DOHH2 (cell line): Measurements from ENCODE around the gene PRKAR1B.

ENCODE experiments used
- CTCF ChIP-seq: fragments of 200-600 bp; sonication (generic); IDR thresholded peaks from one replicate; pipeline ENCODE4 v1.5.1; 2014; ENCODE audit warnings: antibody characterized with exemption, mild to moderate bottlenecking, low read depth, low read length; ENCODE audit not compliant: poor library complexity, severe bottlenecking
- EZH2phosphoT487 ChIP-seq: fragments of 200-600 bp; sonication (generic); IDR thresholded peaks from 2 replicates; pipeline ENCODE4 v1.6.1; 2017; ENCODE audit warnings: borderline replicate concordance, mild to moderate bottlenecking, antibody characterized with exemption, low read length, moderate library complexity, mixed read lengths

GRCh38 chr7:729140-730000, 2.3 kb upstream of the PRKAR1B start:
- TF ChIP-seq CTCF, result no peak
- TF ChIP-seq EZH2phosphoT487, result no peak
